ENCODE data around the gene DENND6B. TPM values are rescaled to one million over a fixed set of nuclear protein-coding genes. Genes with fewer than 3 reads are reported as not detected.

The DENND6B gene
- total RNA-seq, 6 experiments from 2014 or later: 0.98 to 4.1 (median 1.9) TPM

GRCh38 chr22:50329236-50329635 lies 2.4 kb upstream of the DENND6B start:
- Histone ChIP-seq H3K36me3 (no peaks in the 10 kb centered on the region), H3K4me1 (peaks cover 0 to 7% (median 3%) of the 10 kb centered on the region in 4 donors), H3K4me3 (no peak overlapping the region), H3K27ac (no peak overlapping the region), H3K9me3 (no peaks in the 10 kb centered on the region), H3K27me3 (no peaks in the 10 kb centered on the region)
- intact Hi-C loops (cut with DNase I): loop anchor here (5.0 to 10.0 kb wide), 2 partner anchors 52 to 54 kb away; partner anchors contain the start of gene MAPK11 (in 1 of the 2)
- DNase-seq (no peak), ATAC-seq (no peak)
- TF ChIP-seq POLR2A (IDR thresholded peaks at IDR 0.05) (no peak), CTCF (IDR thresholded peaks at IDR 0.05) (no peak)
- WGBS (ENCODE audit: insufficient coverage, low coverage, low lambda C conversion rate, missing lambda C conversion rate): 90% methylated on average over 6 of the region's 6 CpGs

DNA sequence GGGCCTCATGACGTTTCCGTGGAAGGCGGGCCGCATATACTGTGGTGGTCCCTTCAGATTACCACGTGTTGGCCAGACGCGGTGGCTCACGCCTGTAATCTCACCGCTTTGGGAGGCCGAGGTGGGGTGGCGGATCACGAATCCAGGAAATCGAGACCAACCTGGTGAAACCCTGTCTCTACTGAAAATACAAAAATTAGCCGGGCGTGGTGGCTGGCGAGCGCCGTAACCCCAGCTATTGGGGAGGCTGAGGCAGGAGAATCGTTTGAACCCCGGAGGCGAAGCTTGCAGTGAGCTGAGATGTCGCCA lies 853 bp upstream of the DENND6B start:
- intact Hi-C loops (cut with DNase I): loop anchor here (5.0 to 10.0 kb wide), 2 partner anchors 50 to 53 kb away; partner anchors contain the start of gene MAPK11 (in 1 of the 2)
- no peaks in the 10 kb centered on the region for H3K27me3 ChIP-seq

DNA sequence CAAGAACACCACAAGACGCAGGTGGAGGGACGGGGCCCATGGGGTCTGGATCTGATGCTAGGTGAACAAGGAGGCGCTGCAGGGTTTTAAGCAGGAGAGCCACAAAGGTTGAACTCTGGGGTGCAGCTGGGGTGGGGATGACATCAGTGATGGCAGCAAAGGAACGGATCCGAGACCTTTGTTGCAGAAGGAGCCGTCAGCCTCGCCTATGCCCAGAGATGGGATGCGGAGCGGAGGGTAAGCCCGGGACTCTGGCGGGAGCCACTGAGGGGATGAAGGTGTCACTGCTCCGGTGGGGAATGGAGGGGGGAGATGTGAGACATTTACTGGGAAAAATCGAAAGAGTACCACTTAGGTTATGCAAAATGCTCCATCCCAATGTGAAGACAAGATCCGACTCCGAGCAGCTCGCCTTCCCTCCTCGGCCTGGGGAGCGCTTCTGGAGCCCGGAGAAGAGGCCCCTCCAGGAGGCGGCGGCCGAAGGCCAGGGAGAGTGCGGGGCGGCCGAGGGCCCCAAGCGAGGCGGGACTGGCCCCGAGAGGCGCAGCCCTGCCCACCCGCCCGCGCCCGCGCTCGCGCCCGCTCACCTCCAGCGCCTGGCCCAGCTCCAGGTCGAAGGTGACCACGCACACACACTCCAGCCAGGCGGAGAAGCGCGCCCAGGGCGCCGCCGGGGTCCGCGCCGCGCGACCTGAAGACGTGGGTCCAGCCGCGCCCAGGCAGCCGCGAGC lies 422 bp downstream of the DENND6B start:
- Histone ChIP-seq H3K4me3 (peak overlapping the region; percentile 58 to 92 (median 85)), H3K27ac (no peak overlapping the region), H3K36me3 (no peaks in the 10 kb centered on the region), H3K9me3 (no peaks in the 10 kb centered on the region), H3K27me3 (no peaks in the 10 kb centered on the region), H3K4me1 (peaks cover 0 to 12% (median 4%) of the 10 kb centered on the region in 4 donors)
- ATAC-seq: no peak
- DNase-seq: no peak
- intact Hi-C loops (cut with DNase I): loop anchor here (5.0 to 10.0 kb wide), 2 partner anchors 49 to 52 kb away; partner anchors contain the start of gene MAPK11 (in 1 of the 2)
- TF ChIP-seq CTCF (IDR thresholded peaks at IDR 0.05) (no peak), POLR2A (IDR thresholded peaks at IDR 0.05) (no peak)
- WGBS (ENCODE audit: insufficient coverage, low coverage, low lambda C conversion rate, missing lambda C conversion rate): 40% methylated on average over 18 of the region's 56 CpGs

More for the DNA sequence above, 853 bp upstream of the DENND6B start:
- Histone ChIP-seq H3K4me3 (peak overlapping the region; percentile 85 to 92 (median 92)), H3K27ac (peak overlapping the region; percentile 88 to 93 (median 91)), H3K4me1 (peaks cover 0 to 8% (median 3%) of the 10 kb centered on the region in 4 donors), H3K36me3 (no peaks in the 10 kb centered on the region), H3K9me3 (no peaks in the 10 kb centered on the region)
- no peak for DNase-seq
- TF ChIP-seq CTCF (IDR thresholded peaks at IDR 0.05): no peak
- TF ChIP-seq POLR2A (IDR thresholded peaks at IDR 0.05): no peak
- ATAC-seq: no peak
- 64% methylated on average over 7 of the region's 22 CpGs for WGBS (ENCODE audit: insufficient coverage, low coverage, low lambda C conversion rate, missing lambda C conversion rate)

GRCh38 chr22:50325444-50326224 lies 1.2 kb downstream of the DENND6B start:
- H3K27ac ChIP-seq: no peak overlapping the region
- no peak for TF ChIP-seq POLR2A (IDR thresholded peaks at IDR 0.05)
- no peak for TF ChIP-seq CTCF (IDR thresholded peaks at IDR 0.05)
- 79% methylated on average over 12 of the region's 19 CpGs for WGBS (ENCODE audit: insufficient coverage, low coverage, low lambda C conversion rate, missing lambda C conversion rate)
- peaks cover 0 to 12% (median 4%) of the 10 kb centered on the region in 4 donors for H3K4me1 ChIP-seq
- ATAC-seq: no peak
- H3K27me3 ChIP-seq: no peaks in the 10 kb centered on the region
- H3K36me3 ChIP-seq: no peaks in the 10 kb centered on the region
- intact Hi-C loops (cut with DNase I): loop anchor here (5.0 to 10.0 kb wide), 2 partner anchors 48 to 51 kb away; partner anchors contain the start of gene MAPK11 (in 1 of the 2)
- H3K9me3 ChIP-seq: no peaks in the 10 kb centered on the region
- no peak overlapping the region for H3K4me3 ChIP-seq
- no peak for DNase-seq
